ENCODE results near the gene G0S2.
A peak's percentile ranks its signal among the peaks of the same experiment; 100 is the strongest.

The G0S2 gene

DNA sequence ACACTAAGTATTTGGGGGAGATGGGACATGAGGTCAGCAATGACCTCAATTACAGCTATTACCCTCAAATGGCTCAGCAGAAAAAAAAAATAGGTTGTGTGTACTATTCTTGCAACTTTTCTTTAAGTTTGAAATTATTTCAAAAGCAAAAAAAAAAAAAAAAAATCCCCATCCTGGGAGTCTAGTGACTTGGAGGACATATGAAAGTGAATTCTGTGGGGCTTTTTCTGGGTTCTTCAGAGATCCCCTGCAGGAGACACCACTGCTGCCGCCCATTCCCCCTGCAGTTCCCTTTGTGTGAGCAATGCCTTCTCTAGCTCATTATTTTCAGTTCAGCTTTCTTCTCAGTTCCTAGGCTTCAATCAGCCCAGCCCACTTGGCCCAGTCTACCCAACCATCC, 46.1 kb downstream of the G0S2 start:
- no peak for DNase-seq

DNA sequence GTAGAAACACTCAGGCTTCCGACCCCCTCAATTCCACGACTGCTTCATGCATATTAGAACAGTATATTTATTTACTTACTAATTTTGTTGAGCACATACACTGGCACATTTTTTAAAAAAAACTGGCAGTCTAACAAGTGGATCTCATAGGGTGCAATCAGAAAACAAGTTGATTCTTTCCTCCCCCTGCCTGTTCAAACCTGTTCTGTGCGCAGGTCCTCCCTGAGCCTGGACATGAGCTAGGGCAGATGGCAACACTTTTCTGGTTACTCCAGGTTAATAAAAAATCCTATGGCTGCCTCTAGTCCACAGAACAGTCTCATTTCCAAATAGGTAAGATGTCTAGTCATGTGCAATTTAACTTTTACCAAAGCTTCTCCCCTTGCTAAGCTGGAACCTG, 48.1 kb downstream of the G0S2 start:
- no peak for DNase-seq

DNA sequence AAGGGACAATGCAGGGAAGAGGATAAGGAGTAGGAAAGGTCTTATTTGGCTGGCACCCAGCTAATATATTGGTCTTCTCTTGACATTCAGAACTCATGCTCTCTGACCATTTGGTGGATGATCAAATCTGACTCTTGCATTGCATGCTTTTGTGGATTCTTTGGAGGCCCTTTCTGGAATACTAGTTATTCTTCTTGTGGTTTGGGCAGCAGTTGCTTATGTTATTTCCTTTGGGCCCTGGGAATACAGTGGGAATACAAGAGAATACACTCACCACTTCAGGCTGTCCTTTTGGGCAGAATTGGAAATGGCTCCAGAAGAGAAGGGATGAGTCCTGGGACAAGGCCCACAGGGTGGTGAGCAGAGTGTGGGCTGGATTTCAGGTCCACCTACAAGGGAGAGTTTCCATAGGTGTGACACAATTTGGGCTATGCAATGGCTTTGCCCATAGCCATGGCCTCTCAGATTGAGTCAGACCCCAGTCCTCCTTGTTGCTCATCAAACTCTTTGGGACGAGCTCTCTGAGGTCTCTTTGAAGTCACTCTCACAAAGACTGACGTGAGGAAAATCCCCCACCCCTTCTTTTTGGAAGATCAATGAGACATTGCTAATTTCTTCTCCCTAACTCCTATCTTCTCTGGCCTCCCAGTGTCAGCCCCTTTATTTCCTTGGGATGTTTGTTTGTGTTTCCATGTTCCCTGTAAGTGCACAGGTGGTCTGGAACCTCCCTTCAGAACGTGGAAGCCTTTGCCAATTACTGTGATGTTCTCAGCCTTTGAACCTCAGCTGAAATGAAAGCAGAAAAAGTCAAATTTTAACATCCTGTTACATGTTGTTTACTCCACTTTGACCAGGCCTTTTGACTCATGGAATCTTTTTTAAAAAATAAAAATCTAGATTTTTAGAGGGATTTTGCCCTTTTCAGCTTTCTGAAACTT, 48.8 kb downstream of the G0S2 start:
- DNase-seq = peak; percentile 57 to 69
